ENCODE data around the gene FRMD1.

DNA sequence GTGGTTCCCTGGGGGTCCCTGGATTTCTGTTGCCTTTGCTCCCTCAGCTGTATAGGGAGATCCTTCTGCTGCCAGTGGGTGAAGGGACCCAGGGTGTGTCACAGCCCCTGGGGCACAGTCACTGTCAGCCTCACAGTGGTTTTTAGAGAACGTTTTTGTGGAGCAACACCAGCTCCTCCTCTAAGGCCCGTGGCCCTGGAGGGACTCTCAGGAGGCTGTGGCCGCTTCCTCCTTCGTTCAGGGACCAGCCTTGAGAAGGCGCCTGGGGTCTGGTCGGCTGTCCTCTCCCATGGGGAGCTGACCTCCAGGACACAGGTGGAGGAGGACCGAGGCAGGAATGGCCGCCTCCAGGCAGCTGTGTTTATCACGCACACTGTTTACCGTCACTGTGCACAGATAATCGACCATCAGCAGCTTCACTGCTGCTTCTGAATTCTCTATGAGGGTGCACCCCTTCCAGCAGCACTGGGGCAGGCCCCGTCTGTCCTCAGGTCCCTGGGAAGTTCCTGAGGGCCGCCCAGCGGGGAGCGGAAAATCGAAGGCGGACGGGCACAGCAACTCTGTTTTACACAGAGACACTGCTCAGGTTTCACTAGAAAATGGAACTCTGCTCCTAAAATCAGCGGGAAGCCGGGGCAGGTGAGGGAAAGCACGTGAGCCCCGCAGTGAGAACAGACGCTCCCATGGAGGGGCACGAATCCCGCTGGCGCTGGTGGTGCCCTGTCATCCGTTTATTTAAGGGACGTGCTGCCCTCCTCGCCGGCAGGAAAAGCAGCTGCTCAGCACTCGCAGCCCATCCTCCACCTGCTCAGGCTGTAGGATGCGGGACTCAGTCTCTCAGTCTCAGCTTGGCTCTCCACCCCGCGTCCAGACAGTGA, 10.4 kb upstream of the FRMD1 start:
- TF ChIP-seq, protein P1, sequence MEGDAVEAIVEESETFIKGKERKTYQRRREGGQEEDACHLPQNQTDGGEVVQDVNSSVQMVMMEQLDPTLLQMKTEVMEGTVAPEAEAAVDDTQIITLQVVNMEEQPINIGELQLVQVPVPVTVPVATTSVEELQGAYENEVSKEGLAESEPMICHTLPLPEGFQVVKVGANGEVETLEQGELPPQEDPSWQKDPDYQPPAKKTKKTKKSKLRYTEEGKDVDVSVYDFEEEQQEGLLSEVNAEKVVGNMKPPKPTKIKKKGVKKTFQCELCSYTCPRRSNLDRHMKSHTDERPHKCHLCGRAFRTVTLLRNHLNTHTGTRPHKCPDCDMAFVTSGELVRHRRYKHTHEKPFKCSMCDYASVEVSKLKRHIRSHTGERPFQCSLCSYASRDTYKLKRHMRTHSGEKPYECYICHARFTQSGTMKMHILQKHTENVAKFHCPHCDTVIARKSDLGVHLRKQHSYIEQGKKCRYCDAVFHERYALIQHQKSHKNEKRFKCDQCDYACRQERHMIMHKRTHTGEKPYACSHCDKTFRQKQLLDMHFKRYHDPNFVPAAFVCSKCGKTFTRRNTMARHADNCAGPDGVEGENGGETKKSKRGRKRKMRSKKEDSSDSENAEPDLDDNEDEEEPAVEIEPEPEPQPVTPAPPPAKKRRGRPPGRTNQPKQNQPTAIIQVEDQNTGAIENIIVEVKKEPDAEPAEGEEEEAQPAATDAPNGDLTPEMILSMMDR (IDR thresholded peaks at IDR 0.05; ENCODE audit: insufficient read depth, low read depth, low read length), result no peak
- TF ChIP-seq EZH2 (IDR thresholded peaks at IDR 0.05; ENCODE audit: insufficient read depth, low read length), result no peak

Data from astrocyte (in vitro differentiated cells and primary cell).